HG03139 (cell line): ENCODE results near the gene TRAPPC11.

Experiments
- ATAC-seq: cut with Tn5 transposase; IDR thresholded peaks from one replicate; pipeline ENCODE4 v1.9.1; 2021; ENCODE audit not compliant: unreplicated experiment

The TRAPPC11 gene

GRCh38 chr4:183757060-183757459 lies 98.0 kb downstream of the TRAPPC11 start:
- no peak for ATAC-seq

- no peak for ATAC-seq
Measured at GRCh38 chr4:183758061-183758757, 99.1 kb downstream of the TRAPPC11 start.

GRCh38 chr4:183758758-183759447 lies 99.8 kb downstream of the TRAPPC11 start:
- ATAC-seq = no peak

GRCh38 chr4:183760326-183760725 lies 101.2 kb downstream of the TRAPPC11 start:
- no peak for ATAC-seq
